HL-60 (cell line): ENCODE data around the gene TTYH3.

ENCODE experiments used
- DNase-seq, 2 experiments: peaks; one replicate each; pipeline ENCODE4 v3.0.0-alpha.2; 2010 to 2020; ENCODE audit warnings: low read depth in 1 of 2, low spot score in 1 of 2
- H3K27ac ChIP-seq: fragments of 250-450 bp; sonication (Bioruptor Pico); replicated peaks from 2 replicates; pipeline ENCODE4 v1.5.1; 2020; ENCODE audit warnings: mild to moderate bottlenecking, moderate library complexity
- H3K27me3 ChIP-seq: fragments of 250-450 bp; sonication (Bioruptor Pico); 2 replicates; pipeline ENCODE4 v1.5.1; 2021; ENCODE audit warnings: mild to moderate bottlenecking, moderate library complexity; ENCODE audit not compliant: insufficient read depth, poor library complexity, severe bottlenecking
- H3K4me3 ChIP-seq: replicated peaks from 2 replicates; pipeline ENCODE4 v1.5.1; 2011; ENCODE audit warnings: mild to moderate bottlenecking, control low read depth, low read length; ENCODE audit not compliant: insufficient read depth
- CTCF ChIP-seq: IDR thresholded peaks from one replicate; pipeline ENCODE4 v1.5.1; 2011; ENCODE audit warnings: low read length, control low read depth, inconsistent platforms; ENCODE audit not compliant: insufficient read depth
- GABPA ChIP-seq: IDR thresholded peaks from 2 replicates; pipeline ENCODE4 v1.6.1; 2012; ENCODE audit warnings: low read depth
- POLR2AphosphoS5 ChIP-seq: IDR thresholded peaks from 2 replicates; pipeline ENCODE4 v1.6.1; 2012; ENCODE audit warnings: low read depth
- REST ChIP-seq: IDR thresholded peaks from 2 replicates; pipeline ENCODE4 v1.6.1; 2012; ENCODE audit warnings: low read depth; ENCODE audit not compliant: insufficient replicate concordance
- SPI1 ChIP-seq: IDR thresholded peaks from 2 replicates; pipeline ENCODE4 v1.6.1; 2012; ENCODE audit warnings: low read depth, mild to moderate bottlenecking, borderline replicate concordance

TTYH3 gene

GRCh38 chr7:2638224-2638991 lies 6.6 kb downstream of the TTYH3 start:
- no peak for DNase-seq
- no peak for TF ChIP-seq CTCF
- TF ChIP-seq REST = no peak
- no peak for TF ChIP-seq GABPA
- no peak for TF ChIP-seq SPI1
- no peak for TF ChIP-seq POLR2AphosphoS5

GRCh38 chr7:2639181-2639681 lies 7.4 kb downstream of the TTYH3 start:
- Histone ChIP-seq H3K27ac (no peak overlapping the region), H3K27me3 (no peaks in the 10 kb centered on the region), H3K4me3 (no peak overlapping the region)
- no peak for TF ChIP-seq GABPA
- no peak for TF ChIP-seq POLR2AphosphoS5
- TF ChIP-seq REST = no peak
- no peak for TF ChIP-seq CTCF
- no peak for TF ChIP-seq SPI1
- no peak for DNase-seq

More at GRCh38 chr7:2638224-2638991, 6.6 kb downstream of the TTYH3 start:
- no peak overlapping the region for H3K27ac ChIP-seq
- no peaks in the 10 kb centered on the region for H3K27me3 ChIP-seq
- H3K4me3 ChIP-seq = no peak overlapping the region

- TF ChIP-seq CTCF = no peak
- no peak for TF ChIP-seq GABPA
- TF ChIP-seq REST = no peak
- no peak for TF ChIP-seq SPI1
- no peak for TF ChIP-seq POLR2AphosphoS5
Measured at GRCh38 chr7:2639695-2640481, 8.1 kb downstream of the TTYH3 start.

More at GRCh38 chr7:2639695-2640481, 8.1 kb downstream of the TTYH3 start:
- H3K27me3 ChIP-seq = no peaks in the 10 kb centered on the region
- no peak overlapping the region; the same call in 1 of the 2 replicates for H3K27ac ChIP-seq
- DNase-seq = no peak
- H3K4me3 ChIP-seq = no peak overlapping the region
